ENCODE measurements around the gene GSN.

DNA sequence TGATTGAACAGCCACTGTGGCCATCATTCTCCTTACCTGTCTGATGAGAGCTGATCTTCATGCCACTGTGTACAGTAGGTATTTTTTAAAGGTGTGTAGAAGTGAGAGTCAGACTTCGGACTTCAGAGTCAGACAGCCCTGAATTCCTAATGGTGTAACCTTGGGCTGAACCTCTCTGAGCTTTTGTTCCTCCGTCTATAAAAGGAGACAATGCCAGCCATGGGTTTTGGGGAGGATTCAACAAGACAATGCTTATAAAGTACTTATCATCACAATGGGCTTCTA is 18.7 kb downstream of the GSN start:
- TF ChIP-seq RAD21 (IDR thresholded peaks at IDR 0.05; ENCODE audit: insufficient read depth, low read depth, low read length) = no peak
- no peak for TF ChIP-seq RB1 (IDR thresholded peaks at IDR 0.05; ENCODE audit: borderline replicate concordance)
- no peak for TF ChIP-seq TBL1XR1 (IDR thresholded peaks at IDR 0.05; ENCODE audit: low read depth, low read length)
- no peak for TF ChIP-seq SMARCA5 (IDR thresholded peaks at IDR 0.05)
- no peak for TF ChIP-seq CHD4 (IDR thresholded peaks at IDR 0.05)
- TF ChIP-seq, protein P1, sequence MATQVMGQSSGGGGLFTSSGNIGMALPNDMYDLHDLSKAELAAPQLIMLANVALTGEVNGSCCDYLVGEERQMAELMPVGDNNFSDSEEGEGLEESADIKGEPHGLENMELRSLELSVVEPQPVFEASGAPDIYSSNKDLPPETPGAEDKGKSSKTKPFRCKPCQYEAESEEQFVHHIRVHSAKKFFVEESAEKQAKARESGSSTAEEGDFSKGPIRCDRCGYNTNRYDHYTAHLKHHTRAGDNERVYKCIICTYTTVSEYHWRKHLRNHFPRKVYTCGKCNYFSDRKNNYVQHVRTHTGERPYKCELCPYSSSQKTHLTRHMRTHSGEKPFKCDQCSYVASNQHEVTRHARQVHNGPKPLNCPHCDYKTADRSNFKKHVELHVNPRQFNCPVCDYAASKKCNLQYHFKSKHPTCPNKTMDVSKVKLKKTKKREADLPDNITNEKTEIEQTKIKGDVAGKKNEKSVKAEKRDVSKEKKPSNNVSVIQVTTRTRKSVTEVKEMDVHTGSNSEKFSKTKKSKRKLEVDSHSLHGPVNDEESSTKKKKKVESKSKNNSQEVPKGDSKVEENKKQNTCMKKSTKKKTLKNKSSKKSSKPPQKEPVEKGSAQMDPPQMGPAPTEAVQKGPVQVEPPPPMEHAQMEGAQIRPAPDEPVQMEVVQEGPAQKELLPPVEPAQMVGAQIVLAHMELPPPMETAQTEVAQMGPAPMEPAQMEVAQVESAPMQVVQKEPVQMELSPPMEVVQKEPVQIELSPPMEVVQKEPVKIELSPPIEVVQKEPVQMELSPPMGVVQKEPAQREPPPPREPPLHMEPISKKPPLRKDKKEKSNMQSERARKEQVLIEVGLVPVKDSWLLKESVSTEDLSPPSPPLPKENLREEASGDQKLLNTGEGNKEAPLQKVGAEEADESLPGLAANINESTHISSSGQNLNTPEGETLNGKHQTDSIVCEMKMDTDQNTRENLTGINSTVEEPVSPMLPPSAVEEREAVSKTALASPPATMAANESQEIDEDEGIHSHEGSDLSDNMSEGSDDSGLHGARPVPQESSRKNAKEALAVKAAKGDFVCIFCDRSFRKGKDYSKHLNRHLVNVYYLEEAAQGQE (IDR thresholded peaks at IDR 0.05; ENCODE audit: low read depth, low read length) = no peak
- TF ChIP-seq, protein P2, sequence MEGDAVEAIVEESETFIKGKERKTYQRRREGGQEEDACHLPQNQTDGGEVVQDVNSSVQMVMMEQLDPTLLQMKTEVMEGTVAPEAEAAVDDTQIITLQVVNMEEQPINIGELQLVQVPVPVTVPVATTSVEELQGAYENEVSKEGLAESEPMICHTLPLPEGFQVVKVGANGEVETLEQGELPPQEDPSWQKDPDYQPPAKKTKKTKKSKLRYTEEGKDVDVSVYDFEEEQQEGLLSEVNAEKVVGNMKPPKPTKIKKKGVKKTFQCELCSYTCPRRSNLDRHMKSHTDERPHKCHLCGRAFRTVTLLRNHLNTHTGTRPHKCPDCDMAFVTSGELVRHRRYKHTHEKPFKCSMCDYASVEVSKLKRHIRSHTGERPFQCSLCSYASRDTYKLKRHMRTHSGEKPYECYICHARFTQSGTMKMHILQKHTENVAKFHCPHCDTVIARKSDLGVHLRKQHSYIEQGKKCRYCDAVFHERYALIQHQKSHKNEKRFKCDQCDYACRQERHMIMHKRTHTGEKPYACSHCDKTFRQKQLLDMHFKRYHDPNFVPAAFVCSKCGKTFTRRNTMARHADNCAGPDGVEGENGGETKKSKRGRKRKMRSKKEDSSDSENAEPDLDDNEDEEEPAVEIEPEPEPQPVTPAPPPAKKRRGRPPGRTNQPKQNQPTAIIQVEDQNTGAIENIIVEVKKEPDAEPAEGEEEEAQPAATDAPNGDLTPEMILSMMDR (IDR thresholded peaks at IDR 0.05 in 2 of 3, conservative IDR thresholded peaks at IDR 0.05 in 1 of 3; ENCODE audit: control insufficient read depth in 2 of 3, extremely low read depth in 1 of 3, insufficient read depth in 1 of 3, low read depth in 3 of 3, low read length in 3 of 3) = no peak
- TF ChIP-seq CREB1 (IDR thresholded peaks at IDR 0.05; ENCODE audit: low read depth) = no peak
- no peak for TF ChIP-seq GABPA (IDR thresholded peaks at IDR 0.05; ENCODE audit: low read depth)
- TF ChIP-seq EP300 (IDR thresholded peaks at IDR 0.05; ENCODE audit: borderline replicate concordance in 1 of 2, control insufficient read depth in 1 of 2, low read depth in 2 of 2, low read length in 2 of 2) = no peak
- TF ChIP-seq CBX5 (IDR thresholded peaks at IDR 0.05; ENCODE audit: low read depth) = no peak
- TF ChIP-seq, protein P3, sequence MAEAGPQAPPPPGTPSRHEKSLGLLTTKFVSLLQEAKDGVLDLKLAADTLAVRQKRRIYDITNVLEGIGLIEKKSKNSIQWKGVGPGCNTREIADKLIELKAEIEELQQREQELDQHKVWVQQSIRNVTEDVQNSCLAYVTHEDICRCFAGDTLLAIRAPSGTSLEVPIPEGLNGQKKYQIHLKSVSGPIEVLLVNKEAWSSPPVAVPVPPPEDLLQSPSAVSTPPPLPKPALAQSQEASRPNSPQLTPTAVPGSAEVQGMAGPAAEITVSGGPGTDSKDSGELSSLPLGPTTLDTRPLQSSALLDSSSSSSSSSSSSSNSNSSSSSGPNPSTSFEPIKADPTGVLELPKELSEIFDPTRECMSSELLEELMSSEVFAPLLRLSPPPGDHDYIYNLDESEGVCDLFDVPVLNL (IDR thresholded peaks at IDR 0.05; ENCODE audit: low read depth, low read length) = no peak
- TF ChIP-seq NFYB (IDR thresholded peaks at IDR 0.05; ENCODE audit: insufficient read depth, low read depth, low read length) = no peak
